OCI-LY3 (cell line): ENCODE measurements around the gene SEPTIN10.

Experiments
- H2AFZ ChIP-seq: fragments of 200-600, 300-600 bp; shearing (Covaris generic); 2 replicates; pipeline ENCODE4 v1.6.0; 2014; ENCODE audit warnings: antibody characterized with exemption, low read depth, low read length
- H3K27ac ChIP-seq: fragments of 200-600, 300-600 bp; sonication (generic); 2 replicates; pipeline ENCODE4 v1.5.1; 2014; ENCODE audit warnings: mild to moderate bottlenecking, low read length, moderate library complexity, mixed read lengths
- H3K27me3 ChIP-seq: fragments of 200-600, 300-600 bp; sonication (generic); 2 replicates; pipeline ENCODE4 v1.6.1; 2014; ENCODE audit warnings: low read depth, low read length, mixed read lengths
- H3K36me3 ChIP-seq: fragments of 200-600, 300-600 bp; sonication (generic); replicated peaks from 2 replicates; pipeline ENCODE3; 2014; ENCODE audit warnings: low read depth, low read length, mixed read lengths
- H3K4me1 ChIP-seq: fragments of 300-600, 200-600 bp; sonication (generic); 2 replicates; pipeline ENCODE4 v1.6.1; 2014; ENCODE audit warnings: low read length, mixed read lengths
- H3K4me2 ChIP-seq: fragments of 200-600, 300-600 bp; sonication (generic); 2 replicates; pipeline ENCODE4 v1.6.1; 2014; ENCODE audit warnings: low read length, mixed read lengths
- H3K4me3 ChIP-seq: fragments of 300-600, 200-600 bp; sonication (generic); 2 replicates; pipeline ENCODE4 v1.5.1; 2014; ENCODE audit warnings: antibody characterized with exemption, mild to moderate bottlenecking, low read length, moderate library complexity
- H3K79me2 ChIP-seq: fragments of 300-600, 200-600 bp; shearing (Covaris generic); 2 replicates; pipeline ENCODE4 v1.6.1; 2014; ENCODE audit warnings: mild to moderate bottlenecking, low read length, mixed read lengths
- H3K9ac ChIP-seq: fragments of 300-600, 200-600 bp; shearing (Covaris generic); 2 replicates; pipeline ENCODE4 v1.6.0; 2014; ENCODE audit warnings: mild to moderate bottlenecking, low read length, moderate library complexity
- H3K9me3 ChIP-seq: fragments of 200-600, 300-600 bp; shearing (Covaris generic); 2 replicates; pipeline ENCODE4 v1.6.1; 2014; ENCODE audit warnings: low read length, mixed read lengths; ENCODE audit not compliant: insufficient read depth
- H4K20me1 ChIP-seq: fragments of 200-600, 300-600 bp; sonication (generic); 2 replicates; pipeline ENCODE4 v1.6.1; 2016; ENCODE audit warnings: low read length, mixed read lengths; ENCODE audit not compliant: insufficient read depth
- CTCF ChIP-seq: fragments of 200-600, 300-600 bp; sonication (generic); IDR thresholded peaks from 2 replicates; pipeline ENCODE4 v1.5.1; 2014; ENCODE audit warnings: antibody characterized with exemption, low read length, low read depth
- EZH2phosphoT487 ChIP-seq: fragments of 200-600 bp; shearing (Covaris generic); IDR thresholded peaks from 2 replicates; pipeline ENCODE4 v1.6.1; 2018; ENCODE audit warnings: antibody characterized with exemption, mixed run types, low read depth

Gene SEPTIN10

GRCh38 chr2:109594246-109594885, 19.4 kb downstream of the SEPTIN10 start:
- H3K79me2 ChIP-seq: no peaks in the 10 kb centered on the region
- H3K27me3 ChIP-seq: no peaks in the 10 kb centered on the region
- no peak overlapping the region for H3K4me2 ChIP-seq
- H3K9me3 ChIP-seq: no peaks in the 10 kb centered on the region
- H4K20me1 ChIP-seq: no peaks in the 10 kb centered on the region
- TF ChIP-seq CTCF: no peak
- TF ChIP-seq EZH2phosphoT487: no peak
- H3K36me3 ChIP-seq: no peaks in the 10 kb centered on the region
- H3K27ac ChIP-seq: no peak overlapping the region
- H2AFZ ChIP-seq: no peak overlapping the region
- no peak overlapping the region for H3K4me3 ChIP-seq
- no peaks in the 10 kb centered on the region for H3K4me1 ChIP-seq
- H3K9ac ChIP-seq: no peak overlapping the region

GRCh38 chr2:109592905-109593304, 20.9 kb downstream of the SEPTIN10 start:
- Histone ChIP-seq H3K27me3 (no peaks in the 10 kb centered on the region), H3K9me3 (no peaks in the 10 kb centered on the region), H4K20me1 (no peaks in the 10 kb centered on the region), H3K4me3 (no peak overlapping the region), H3K9ac (no peak overlapping the region), H3K36me3 (no peaks in the 10 kb centered on the region), H3K4me1 (no peaks in the 10 kb centered on the region), H3K27ac (no peak overlapping the region), H2AFZ (no peak overlapping the region), H3K4me2 (no peak overlapping the region), H3K79me2 (no peaks in the 10 kb centered on the region)
- no peak for TF ChIP-seq EZH2phosphoT487
- no peak for TF ChIP-seq CTCF

- H4K20me1 ChIP-seq: no peaks in the 10 kb centered on the region
- no peak overlapping the region for H3K27ac ChIP-seq
- no peaks in the 10 kb centered on the region for H3K9me3 ChIP-seq
- no peaks in the 10 kb centered on the region for H3K79me2 ChIP-seq
- no peak overlapping the region for H3K4me2 ChIP-seq
- H3K4me3 ChIP-seq: no peak overlapping the region
- no peak overlapping the region for H2AFZ ChIP-seq
- no peak for TF ChIP-seq CTCF
- TF ChIP-seq EZH2phosphoT487: no peak
- H3K9ac ChIP-seq: no peak overlapping the region
- no peaks in the 10 kb centered on the region for H3K27me3 ChIP-seq
- H3K4me1 ChIP-seq: no peaks in the 10 kb centered on the region
- no peaks in the 10 kb centered on the region for H3K36me3 ChIP-seq
Observed at GRCh38 chr2:109591206-109591605, 22.6 kb downstream of the SEPTIN10 start.

- Histone ChIP-seq H3K4me3 (no peak overlapping the region), H3K79me2 (no peaks in the 10 kb centered on the region), H4K20me1 (no peaks in the 10 kb centered on the region), H3K9me3 (no peaks in the 10 kb centered on the region), H3K27ac (no peak overlapping the region), H2AFZ (no peak overlapping the region), H3K9ac (no peak overlapping the region), H3K36me3 (no peaks in the 10 kb centered on the region), H3K4me2 (no peak overlapping the region), H3K27me3 (no peaks in the 10 kb centered on the region; the same call in 1 of the 2 replicates), H3K4me1 (no peaks in the 10 kb centered on the region)
- TF ChIP-seq CTCF (no peak), EZH2phosphoT487 (no peak)
Observed at GRCh38 chr2:109586687-109587086, 27.1 kb downstream of the SEPTIN10 start.
